Caco-2 (cell line): Measurements from ENCODE around the gene VTI1A. TPM values are rescaled to one million over a fixed set of nuclear protein-coding genes. Genes with fewer than 3 reads are reported as not detected.

Source experiments
- BruUV-seq: library from RNA; stranded (reverse); fragments of 400-500 nt; replicated peaks from 2 replicates; lab custom pipeline; 2021; lab: Mats Ljungman, UMichigan
- CTCF ChIA-PET: fragments of 300-600 bp; sonication (Branson Sonifier 250); formaldehyde crosslinking; loops from one replicate; lab custom pipeline; 2022; ENCODE audit warnings: antibody characterized with exemption; lab: Charles Lee
- POLR2A ChIA-PET: fragments of 300-600 bp; sonication (Branson Sonifier 250); formaldehyde crosslinking; loops from one replicate; lab custom pipeline; 2022; ENCODE audit warnings: antibody characterized with exemption; lab: Charles Lee
- DNase-seq, 2 experiments: peaks; one replicate each; pipeline versions ENCODE4 v3.0.0 to v3.0.0-alpha.2; 2020 to 2022
- H3K27me3 ChIP-seq: replicated peaks from 2 replicates; pipeline ENCODE4 v1.6.0; 2011; ENCODE audit warnings: low read length; ENCODE audit not compliant: control insufficient read depth, insufficient read depth
- H3K36me3 ChIP-seq: 2 replicates; pipeline ENCODE4 v1.5.1; 2011; ENCODE audit warnings: low read length; ENCODE audit not compliant: control insufficient read depth, insufficient read depth
- H3K4me1 ChIP-seq: fragments of 250-450 bp; sonication (Bioruptor Pico); 2 replicates; pipeline ENCODE4 v1.5.1; 2020; ENCODE audit warnings: mild to moderate bottlenecking
- H3K4me3 ChIP-seq: 2 replicates; pipeline ENCODE4 v1.5.1; 2011; ENCODE audit warnings: low read depth, mild to moderate bottlenecking, control low read depth, low read length
- H3K9me3 ChIP-seq: fragments of 250-450 bp; sonication (Bioruptor Pico); 2 replicates; pipeline ENCODE4 v1.5.1; 2020; ENCODE audit warnings: mild to moderate bottlenecking, moderate library complexity
- H3K27ac Mint-ChIP-seq: one replicate; pipeline ENCODE4 v1.8.0; 2022; ENCODE audit warnings: mixed read lengths; ENCODE audit not compliant: unreplicated experiment
- H3K27me3 Mint-ChIP-seq: one replicate; pipeline ENCODE4 v1.8.0; 2022; ENCODE audit warnings: mixed read lengths; ENCODE audit not compliant: insufficient read depth, unreplicated experiment
- H3K36me3 Mint-ChIP-seq: one replicate; pipeline ENCODE4 v1.8.0; 2022; ENCODE audit warnings: mild to moderate bottlenecking, mixed read lengths; ENCODE audit not compliant: insufficient read depth, unreplicated experiment
- H3K4me1 Mint-ChIP-seq: one replicate; pipeline ENCODE4 v1.8.0; 2022; ENCODE audit warnings: low read depth, mixed read lengths; ENCODE audit not compliant: unreplicated experiment
- H3K4me3 Mint-ChIP-seq: one replicate; pipeline ENCODE4 v1.8.0; 2022; ENCODE audit warnings: mild to moderate bottlenecking, moderate library complexity, mixed read lengths; ENCODE audit not compliant: unreplicated experiment
- H3K9me3 Mint-ChIP-seq: one replicate; pipeline ENCODE4 v1.8.0; 2022; ENCODE audit warnings: mixed read lengths; ENCODE audit not compliant: unreplicated experiment
- CTCF ChIP-seq, 2 experiments: fragments of 200-600 bp in 1 of 2; IDR thresholded peaks; 1 replicate in 1 of 2; 2 replicates in 1 of 2; pipeline versions ENCODE4 v1.5.1 to v1.8.0; 2011 to 2022; ENCODE audit warnings: antibody characterized with exemption in 1 of 2, control low read depth in 1 of 2, inconsistent platforms in 1 of 2, low read depth in 1 of 2, low read length in 1 of 2, mild to moderate bottlenecking in 1 of 2, moderate library complexity in 1 of 2; ENCODE audit not compliant: insufficient read depth in 1 of 2, severe bottlenecking in 1 of 2, unreplicated experiment in 1 of 2
- intact Hi-C: fragments of 100-400 bp; cut with micrococcal nuclease; formaldehyde crosslinking; loops from one replicate; pipeline ENCODE4 v1.10.0; 2022; ENCODE audit not compliant: unreplicated experiment
- total RNA-seq: library from RNA; stranded (reverse); gene quantifications from 2 replicates; pipeline ENCODE4 v1.2.3, GENCODE V29; 2022

Gene VTI1A
- total RNA-seq, 1 experiment from 2014 or later: 45.6 TPM

GRCh38 chr10:112678987-112679386, 232.0 kb downstream of the VTI1A start:
- no peaks in the 10 kb centered on the region for H3K9me3 ChIP-seq
- no peak overlapping the region for H3K4me3 ChIP-seq
- Mint-ChIP-seq H3K27me3 (no peaks in the 10 kb centered on the region), H3K36me3 (no peaks in the 10 kb centered on the region), H3K27ac (no peak overlapping the region), H3K9me3 (no peaks in the 10 kb centered on the region), H3K4me1 (peaks cover 9% of the 10 kb centered on the region), H3K4me3 (no peak overlapping the region)
- no peaks in the 10 kb centered on the region for H3K36me3 ChIP-seq
- BruUV-seq: no TSS peak
- no peak for DNase-seq
- intact Hi-C loops: loop anchor here (1.0 kb wide), 1 partner anchor 20 kb away; no protein-coding TSS in a partner anchor
- peaks cover 21% of the 10 kb centered on the region for H3K4me1 ChIP-seq
- CTCF ChIA-PET: no interaction called here
- no peak for TF ChIP-seq CTCF (IDR thresholded peaks at IDR 0.05; ENCODE audit: insufficient read depth in 1 of 2, low read depth in 1 of 2, low read length in 1 of 2, severe bottlenecking in 1 of 2, unreplicated experiment in 1 of 2)
- H3K27me3 ChIP-seq: no peaks in the 10 kb centered on the region
- POLR2A ChIA-PET: no interaction called here

- no peaks in the 10 kb centered on the region for H3K27me3 ChIP-seq
- H3K4me3 ChIP-seq: no peak overlapping the region
- no peaks in the 10 kb centered on the region for H3K36me3 Mint-ChIP-seq
- CTCF ChIA-PET: no interaction called here
- BruUV-seq: no TSS peak
- no peak for TF ChIP-seq CTCF (IDR thresholded peaks at IDR 0.05; ENCODE audit: insufficient read depth in 1 of 2, low read depth in 1 of 2, low read length in 1 of 2, severe bottlenecking in 1 of 2, unreplicated experiment in 1 of 2)
- no peak for DNase-seq
- POLR2A ChIA-PET: no interaction called here
- peaks cover 5% of the 10 kb centered on the region for H3K4me1 Mint-ChIP-seq
- no peaks in the 10 kb centered on the region for H3K9me3 Mint-ChIP-seq
- H3K36me3 ChIP-seq: no peaks in the 10 kb centered on the region
- intact Hi-C loops: no loop called here
- H3K27ac Mint-ChIP-seq: no peak overlapping the region
- no peak overlapping the region for H3K4me3 Mint-ChIP-seq
- peaks cover 17% of the 10 kb centered on the region for H3K4me1 ChIP-seq
- H3K27me3 Mint-ChIP-seq: no peaks in the 10 kb centered on the region
- no peaks in the 10 kb centered on the region for H3K9me3 ChIP-seq
Observed at GRCh38 chr10:112679392-112679791, 232.4 kb downstream of the VTI1A start.

GRCh38 chr10:112680586-112680985, 233.6 kb downstream of the VTI1A start:
- Histone ChIP-seq H3K9me3 (no peaks in the 10 kb centered on the region), H3K27me3 (no peaks in the 10 kb centered on the region), H3K36me3 (no peaks in the 10 kb centered on the region), H3K4me3 (no peak overlapping the region), H3K4me1 (peaks cover 17% of the 10 kb centered on the region)
- POLR2A ChIA-PET: no interaction called here
- no peak for DNase-seq
- H3K4me3 Mint-ChIP-seq: no peak overlapping the region
- H3K9me3 Mint-ChIP-seq: no peaks in the 10 kb centered on the region
- no peaks in the 10 kb centered on the region for H3K36me3 Mint-ChIP-seq
- H3K27ac Mint-ChIP-seq: no peak overlapping the region
- no peak for TF ChIP-seq CTCF (IDR thresholded peaks at IDR 0.05; ENCODE audit: insufficient read depth in 1 of 2, low read depth in 1 of 2, low read length in 1 of 2, severe bottlenecking in 1 of 2, unreplicated experiment in 1 of 2)
- no TSS peak for BruUV-seq
- CTCF ChIA-PET: interaction anchor here (0.6 kb wide), 1 partner anchor 9 kb away, joined by 3 read pairs; no protein-coding TSS in a partner anchor
- H3K4me1 Mint-ChIP-seq: no peaks in the 10 kb centered on the region
- H3K27me3 Mint-ChIP-seq: no peaks in the 10 kb centered on the region
- intact Hi-C loops: no loop called here
